Caki2 (cell line): ENCODE data around the gene LTB4R. TPM values are rescaled to one million over a fixed set of nuclear protein-coding genes. Genes with fewer than 3 reads are reported as not detected.
"Not testable (repeated sequence)": the region's sequence is repeated elsewhere in the genome, so short reads cannot be mapped to it uniquely, and the experiment has no call there.

Experiments
- DNase-seq: peaks from one replicate; pipeline ENCODE4 v3.0.0-alpha.2; 2015; ENCODE audit warnings: low read depth
- in situ Hi-C: cut with HindIII; loops from 2 replicates; pipeline ENCODE4 v1.10.0; 2016; ENCODE audit warnings: low sequenced_read_pairs, low pct_unique_long_range_greater_than_20kb, mixed read lengths
- total RNA-seq: library from RNA; depleted of rRNA; stranded (reverse); fragments of >200 nt; shearing (Covaris generic); gene quantifications from 2 replicates; pipeline ENCODE4 v1.2.3, GENCODE V29; 2014; ENCODE audit warnings: low replicate concordance; rRNA removed

LTB4R gene
- total RNA-seq, 1 experiment from 2014 or later = 2.7 TPM

DNA sequence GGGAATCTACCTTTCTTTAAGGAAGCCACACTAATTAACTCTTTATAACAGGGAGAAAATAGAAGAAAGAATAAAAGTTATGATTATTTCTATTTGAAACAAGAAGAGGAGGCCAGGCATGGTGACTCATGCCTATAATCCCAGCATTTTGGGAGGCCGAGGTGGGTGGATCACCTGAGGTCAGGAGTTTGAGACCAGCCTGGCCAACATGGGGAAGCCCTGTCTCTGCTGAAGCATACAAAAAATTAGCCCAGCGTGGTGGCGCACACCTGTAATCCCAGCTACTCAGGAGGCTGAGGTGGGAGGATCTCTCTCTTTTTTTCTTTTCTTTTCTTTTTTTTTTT lies 43.2 kb downstream of the LTB4R start:
- in situ Hi-C loops, DNase-seq: not testable (repeated sequence)

GRCh38 chr14:24355009-24355408 lies 43.7 kb downstream of the LTB4R start:
- in situ Hi-C loops = no loop called here
- DNase-seq = no peak

DNA sequence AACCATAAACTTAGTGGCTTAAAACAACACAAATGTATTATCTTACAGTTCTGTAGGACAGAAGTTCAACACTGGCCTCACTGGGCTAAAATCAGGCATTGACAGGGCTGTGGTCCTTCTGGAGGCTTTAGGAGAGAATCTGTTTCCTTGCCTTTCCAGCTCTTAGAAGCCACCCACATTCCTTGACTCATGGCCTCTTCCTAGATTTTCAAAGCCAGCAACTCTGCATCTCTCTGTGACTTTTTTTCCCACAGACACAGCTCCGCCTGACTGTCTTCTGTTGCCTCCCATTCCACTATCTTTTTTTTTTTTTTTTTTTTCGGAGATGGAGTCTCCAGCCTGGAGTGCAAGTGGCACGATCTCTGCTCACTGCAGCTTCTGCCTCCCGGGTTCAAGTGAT lies 44.9 kb downstream of the LTB4R start:
- in situ Hi-C loops = no loop called here
- DNase-seq = no peak

DNA sequence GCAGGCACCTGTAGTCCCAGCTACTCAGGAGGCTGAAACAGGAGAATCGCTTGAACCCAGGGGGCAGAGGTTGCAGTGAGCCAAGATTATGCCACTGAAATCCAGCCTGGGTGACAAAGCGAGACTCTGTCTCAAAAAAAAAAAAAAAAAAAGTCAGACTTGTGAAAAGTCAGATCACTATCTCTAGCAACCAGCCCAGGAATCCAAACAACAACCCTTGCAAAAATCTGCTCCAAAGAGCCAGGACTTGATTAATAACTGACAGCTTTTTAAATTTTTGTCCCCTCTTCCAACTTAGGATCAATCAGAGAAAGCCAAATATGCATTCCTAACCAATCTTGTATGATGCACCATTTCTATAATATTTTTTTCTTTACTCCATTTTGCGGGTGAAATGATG lies 49.0 kb downstream of the LTB4R start:
- DNase-seq = no peak
- in situ Hi-C loops = no loop called here

DNA sequence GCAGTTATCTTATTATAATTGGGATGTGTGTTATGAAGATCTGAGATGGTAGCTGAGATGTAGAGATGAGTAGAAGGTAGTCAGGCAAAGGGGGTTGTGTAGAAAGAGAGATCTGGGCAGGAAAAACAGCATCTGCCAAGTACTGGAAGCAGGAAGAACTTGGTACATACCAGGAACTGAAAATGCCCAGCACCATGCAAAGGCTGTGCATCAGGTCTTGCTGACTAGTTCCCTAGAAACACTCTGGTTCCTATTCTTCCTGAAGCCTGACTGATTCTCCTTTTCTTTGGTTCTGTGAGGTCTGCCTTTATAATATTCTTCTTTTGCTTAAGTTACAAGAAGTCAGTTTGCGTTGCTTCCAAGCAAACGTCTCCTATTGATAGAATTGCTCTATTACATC lies 50.0 kb downstream of the LTB4R start:
- in situ Hi-C loops = no loop called here
- no peak for DNase-seq

- DNase-seq = no peak
- in situ Hi-C loops = no loop called here
These were observed 51.1 kb downstream of the LTB4R start for GRCh38 chr14:24362241-24362960.

- in situ Hi-C loops = no loop called here
- DNase-seq = no peak
These were observed 52.1 kb downstream of the LTB4R start for GRCh38 chr14:24363401-24363800.

DNA sequence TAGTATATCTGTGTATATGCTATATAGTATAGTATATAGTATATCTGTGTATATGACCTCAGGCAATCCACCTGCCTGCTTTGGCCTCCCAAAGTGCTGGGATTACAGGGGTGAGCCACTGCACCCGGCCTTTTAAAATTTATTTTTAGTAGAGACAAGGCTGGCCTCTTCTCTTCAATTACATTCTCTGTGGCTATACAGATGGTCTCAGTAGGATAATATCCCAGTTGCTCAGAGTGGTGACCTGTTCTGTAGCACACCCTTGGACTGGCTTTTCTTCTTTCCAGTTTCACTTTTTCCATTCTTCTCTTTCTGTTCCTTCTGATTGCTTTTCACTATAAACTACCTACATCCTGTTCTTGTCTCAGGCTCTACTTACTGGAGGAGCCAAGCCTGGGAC lies 53.5 kb downstream of the LTB4R start:
- in situ Hi-C loops = no loop called here
- no peak for DNase-seq

DNA sequence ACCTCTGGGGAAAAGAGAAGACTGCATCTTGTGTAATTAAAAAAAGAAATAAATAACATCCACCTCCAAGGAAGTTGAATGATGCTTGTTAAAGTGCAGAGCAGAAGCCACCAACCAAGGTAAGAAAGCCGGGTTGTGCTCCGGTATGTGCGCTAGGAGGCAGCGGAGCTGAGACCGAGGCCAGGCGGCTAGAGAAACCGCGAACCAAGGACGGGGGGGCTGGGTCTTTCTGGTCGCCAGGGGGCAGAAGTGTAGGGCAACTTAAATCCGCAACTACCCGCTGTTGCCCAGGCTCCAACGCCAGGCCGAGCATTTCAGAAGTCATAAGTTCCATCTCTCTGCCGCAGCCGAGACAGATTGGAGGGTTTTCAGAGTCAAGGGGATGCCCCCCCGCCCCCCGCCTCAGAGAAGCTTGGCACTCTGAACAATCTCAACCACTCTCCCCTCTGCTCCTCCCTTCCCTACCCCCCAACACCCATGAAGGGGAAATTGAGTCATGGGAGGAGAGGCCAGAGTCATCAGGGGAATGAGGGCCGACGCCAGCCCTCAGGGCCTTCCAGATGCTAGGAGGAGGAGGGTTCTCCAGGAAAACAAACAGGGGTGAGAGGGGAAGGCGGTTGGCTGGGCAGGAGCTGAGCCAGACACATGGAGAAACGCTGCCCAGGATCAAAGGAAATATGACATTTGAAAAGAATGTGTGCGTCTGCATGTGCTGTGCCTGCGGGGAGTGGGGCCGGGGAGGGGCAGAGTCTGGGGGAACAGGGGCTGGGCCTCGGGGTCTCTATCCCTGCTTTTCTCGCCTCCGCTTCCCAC lies 54.5 kb downstream of the LTB4R start:
- DNase-seq = no peak
- in situ Hi-C loops = no loop called here

DNA sequence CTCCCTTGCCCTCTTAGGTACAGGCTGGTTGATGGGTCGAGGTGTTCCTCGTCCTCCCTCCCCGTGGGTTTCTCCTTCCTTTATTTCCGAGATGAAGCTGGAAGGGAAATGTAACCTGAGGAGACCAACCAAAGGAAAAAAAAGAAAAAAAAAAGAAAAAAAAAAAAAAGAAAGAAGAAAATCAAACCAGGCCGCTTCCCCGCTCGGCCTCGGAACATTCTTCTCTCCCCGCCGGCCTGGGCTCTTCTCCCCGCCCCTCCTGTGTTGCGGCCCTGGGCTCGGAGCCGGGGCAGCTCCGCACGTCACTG lies 55.1 kb downstream of the LTB4R start:
- in situ Hi-C loops = no loop called here
- no peak for DNase-seq

GRCh38 chr14:24366721-24367513 lies 55.6 kb downstream of the LTB4R start:
- DNase-seq = no peak

More at GRCh38 chr14:24366721-24367513, 55.6 kb downstream of the LTB4R start:
- in situ Hi-C loops = no loop called here

Other genes starting within 250 kb of the LTB4R start
- 0.07 TPM in 1 of 2 replicates, not detected in the other for gene CPNE6, start 239.9 kb upstream of the LTB4R start, total RNA-seq
- 19.5 and 54.7 TPM in 2 replicates for gene PCK2, start 217.2 kb upstream of the LTB4R start, total RNA-seq
- 47.4 and 117 TPM in 2 replicates for gene DCAF11, start 196.7 kb upstream of the LTB4R start, total RNA-seq
- gene NRL, start 196.6 kb upstream of the LTB4R start, total RNA-seq = 1.8 TPM in 1 of 2 replicates, not detected in the other
- gene FITM1, start 180.8 kb upstream of the LTB4R start, total RNA-seq = not detected in 2 replicates
- 77.8 and 123 TPM in 2 replicates for gene PSME1, start 175.3 kb upstream of the LTB4R start, total RNA-seq
- gene EMC9, start 169.9 kb upstream of the LTB4R start, total RNA-seq = 12.8 and 23.0 TPM in 2 replicates
- gene PSME2, start 164.9 kb upstream of the LTB4R start, total RNA-seq = 191 and 202 TPM in 2 replicates
- 46.1 and 48.9 TPM in 2 replicates for gene RNF31, start 164.0 kb upstream of the LTB4R start, total RNA-seq
- 29.9 and 36.1 TPM in 2 replicates for gene IRF9, start 150.2 kb upstream of the LTB4R start, total RNA-seq
- not detected in 2 replicates for gene REC8, start 139.4 kb upstream of the LTB4R start, total RNA-seq
- 25.7 and 32.7 TPM in 2 replicates for gene IPO4, start 122.7 kb upstream of the LTB4R start, total RNA-seq
- gene TM9SF1, start 116.1 kb upstream of the LTB4R start, total RNA-seq = 50.9 and 57.1 TPM in 2 replicates
- gene TSSK4, start 105.8 kb upstream of the LTB4R start, total RNA-seq = not detected in 2 replicates
- 23.3 and 52.2 TPM in 2 replicates for gene CHMP4A, start 98.0 kb upstream of the LTB4R start, total RNA-seq
- gene MDP1, start 95.4 kb upstream of the LTB4R start, total RNA-seq = 19.8 and 23.5 TPM in 2 replicates
- gene NEDD8, start 79.1 kb upstream of the LTB4R start, total RNA-seq = 129 and 160 TPM in 2 replicates
- gene GMPR2, start 78.6 kb upstream of the LTB4R start, total RNA-seq = 57.8 and 93.4 TPM in 2 replicates
- 27.7 and 38.3 TPM in 2 replicates for gene TINF2, start 68.9 kb upstream of the LTB4R start, total RNA-seq
- gene TGM1, start 48.3 kb upstream of the LTB4R start, total RNA-seq = 0.44 TPM in 1 of 2 replicates, not detected in the other
- 10.3 and 12.9 TPM in 2 replicates for gene RABGGTA, start 39.9 kb upstream of the LTB4R start, total RNA-seq
- 5.3 and 9.2 TPM in 2 replicates for gene DHRS1, start 11.7 kb upstream of the LTB4R start, total RNA-seq
- gene NOP9, start 11.7 kb upstream of the LTB4R start, total RNA-seq = 8.8 and 13.8 TPM in 2 replicates
- gene CIDEB, start 3.5 kb upstream of the LTB4R start, total RNA-seq = 1.0 and 6.8 TPM in 2 replicates
- gene LTB4R2, start 1.4 kb upstream of the LTB4R start, total RNA-seq = 0.98 TPM in 1 of 2 replicates, not detected in the other
- gene ADCY4, start 23.6 kb downstream of the LTB4R start, total RNA-seq = not detected in 2 replicates
- gene RIPK3, start 28.5 kb downstream of the LTB4R start, total RNA-seq = not detected in 2 replicates
- gene NFATC4, start 56.7 kb downstream of the LTB4R start, total RNA-seq = not detected in 2 replicates
- 0.03 TPM in 1 of 2 replicates, not detected in the other for gene NYNRIN, start 87.5 kb downstream of the LTB4R start, total RNA-seq
- 0.81 and 2.2 TPM in 2 replicates for gene CBLN3, start 118.2 kb downstream of the LTB4R start, total RNA-seq
- 25.4 and 31.1 TPM in 2 replicates for gene KHNYN, start 118.5 kb downstream of the LTB4R start, total RNA-seq
- gene SDR39U1, start 131.3 kb downstream of the LTB4R start, total RNA-seq = 17.2 and 31.0 TPM in 2 replicates
- gene CMA1, start 196.8 kb downstream of the LTB4R start, total RNA-seq = not detected in 2 replicates